Stimulated activated naive CD8-positive, alpha-beta T cell treated with anti-CD3 and anti-CD28 coated beads, Interleukin-15, amount 100 ng/mL, for 72 hours (primary cell): ENCODE measurements around the gene TMPRSS3.

Experiments used
- ATAC-seq: fragments of 150-1000 bp; cut with Tn5 transposase; 2 replicates; pipeline ENCODE4 v1.10.0; 2021; ENCODE audit warnings: mild to moderate bottlenecking, moderate library complexity
- DNase-seq, 2 donors: peaks; one replicate each; pipeline ENCODE4 v3.0.0; 2021 to 2022
- H3K27ac Mint-ChIP-seq, 2 donors: one replicate each; pipeline ENCODE4 v1.8.0; 2022; ENCODE audit warnings: mild to moderate bottlenecking in 2 of 2, mixed read lengths in 2 of 2, moderate library complexity in 2 of 2
- H3K27me3 Mint-ChIP-seq: one replicate; pipeline ENCODE4 v1.8.0; 2022; ENCODE audit warnings: mixed read lengths
- H3K4me1 Mint-ChIP-seq: one replicate; pipeline ENCODE4 v1.8.0; 2022; ENCODE audit warnings: mild to moderate bottlenecking, mixed read lengths
- H3K4me3 Mint-ChIP-seq, 2 donors: one replicate each; pipeline ENCODE4 v1.8.0; 2022; ENCODE audit warnings: mild to moderate bottlenecking in 2 of 2, mixed read lengths in 2 of 2, moderate library complexity in 1 of 2
- H3K9me3 Mint-ChIP-seq, 2 donors: one replicate each; pipeline ENCODE4 v1.8.0; 2022; ENCODE audit warnings: mixed read lengths in 2 of 2

The TMPRSS3 gene

DNA sequence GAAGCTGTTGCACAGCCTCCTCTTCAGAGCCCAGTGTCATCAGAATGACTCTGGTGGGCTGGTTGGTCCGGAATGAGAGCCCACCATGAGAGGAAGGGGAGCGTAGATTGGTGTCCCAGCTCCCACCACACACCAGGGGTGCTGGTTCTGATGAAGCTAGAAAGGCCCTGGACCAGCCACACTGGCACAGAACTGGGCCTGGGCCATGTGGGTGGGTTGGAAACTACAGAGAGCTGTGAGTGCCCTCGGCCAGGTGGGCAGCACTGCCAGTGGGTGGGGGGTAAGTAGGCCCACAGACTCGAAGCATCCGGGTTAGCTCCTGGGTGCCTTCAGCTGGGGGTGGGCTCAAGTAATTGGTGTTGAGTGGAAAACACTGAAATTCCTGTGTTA lies 17.9 kb downstream of the TMPRSS3 start:
- H3K9me3 Mint-ChIP-seq: peaks cover 14 to 16% of the 10 kb centered on the region in 2 donors

DNA sequence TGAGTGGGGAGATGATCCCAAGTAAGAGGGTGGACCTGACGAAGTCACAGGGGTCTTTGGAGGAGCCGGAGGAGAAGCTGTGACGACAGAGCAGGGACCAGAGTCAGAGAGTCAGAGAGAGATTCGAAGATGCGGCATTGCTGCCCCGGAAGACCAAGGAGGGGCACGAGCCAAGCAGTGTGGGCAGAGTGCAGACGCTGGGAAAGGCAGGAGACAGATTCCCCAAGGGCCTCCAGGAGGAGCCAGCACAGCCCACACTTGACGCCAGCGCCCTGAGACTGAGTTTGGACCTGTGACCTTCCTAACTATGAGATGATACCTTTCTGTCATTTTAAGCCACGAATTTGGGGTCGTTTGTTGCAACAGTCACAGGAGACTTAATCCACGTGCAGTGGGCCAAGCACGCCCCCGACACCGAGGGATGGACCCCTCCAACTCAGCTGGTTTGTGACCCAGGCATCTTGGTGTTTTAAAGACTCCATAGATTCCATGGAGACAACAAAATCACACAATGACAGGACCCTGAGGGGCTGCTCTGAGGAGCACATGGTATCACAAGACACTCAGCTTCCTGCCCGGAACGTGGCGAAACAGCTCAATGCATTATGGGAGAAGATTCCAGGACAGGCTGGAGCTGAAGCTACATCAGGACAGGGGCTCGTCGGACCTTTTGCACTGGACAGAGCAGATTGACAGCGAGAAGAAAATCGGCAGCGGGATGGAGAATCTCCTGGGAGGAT lies 18.5 kb downstream of the TMPRSS3 start:
- Mint-ChIP-seq H3K4me3 (no peak overlapping the region), H3K9me3 (peaks cover 10% of the 10 kb centered on the region in 2 donors), H3K27me3 (no peaks in the 10 kb centered on the region), H3K4me1 (peaks cover 52% of the 10 kb centered on the region), H3K27ac (peak overlapping the region in 1 of 2 donors; percentile 71)
- no peak for ATAC-seq
- no peak for DNase-seq

More for the DNA sequence above, 17.9 kb downstream of the TMPRSS3 start:
- no peak overlapping the region for H3K27ac Mint-ChIP-seq
- H3K27me3 Mint-ChIP-seq: no peaks in the 10 kb centered on the region
- H3K4me1 Mint-ChIP-seq: peaks cover 48% of the 10 kb centered on the region
- H3K4me3 Mint-ChIP-seq: no peak overlapping the region
- DNase-seq (no peak), ATAC-seq (no peak)

DNA sequence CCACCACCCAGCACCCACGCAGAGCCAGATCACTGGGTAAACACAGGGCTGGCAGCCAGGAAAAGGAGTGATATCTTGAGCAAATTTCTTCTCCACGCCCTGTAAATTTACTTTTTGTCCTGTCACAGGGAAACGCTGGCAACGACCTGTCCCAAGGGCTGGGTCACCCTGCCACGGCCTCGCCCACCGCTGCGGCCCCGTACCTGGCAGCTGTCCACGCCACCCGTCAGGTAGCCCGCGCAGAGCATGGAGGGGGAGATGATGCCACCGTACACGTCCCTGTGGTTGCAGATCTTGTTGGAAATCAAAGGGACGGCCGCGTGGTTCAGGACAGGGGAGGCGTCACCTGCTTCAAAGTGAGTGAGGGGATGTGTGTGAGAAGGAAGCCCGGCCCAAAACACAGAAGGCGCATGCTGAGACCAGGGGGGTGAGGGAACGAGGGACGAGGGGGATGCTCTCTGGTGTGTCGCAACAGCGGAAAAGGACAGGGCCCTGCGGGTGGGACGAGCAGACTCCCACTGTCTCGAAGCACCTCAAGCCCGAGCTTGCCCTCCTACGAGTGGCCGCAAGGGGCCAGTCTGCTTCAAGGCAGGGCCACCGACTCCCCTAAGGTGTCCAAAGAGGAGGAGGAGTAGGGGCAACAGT lies 19.4 kb downstream of the TMPRSS3 start:
- H3K27ac Mint-ChIP-seq: peak overlapping the region in 1 of 2 donors; percentile 71
- no peaks in the 10 kb centered on the region for H3K27me3 Mint-ChIP-seq
- ATAC-seq (no peak), DNase-seq (no peak)
- H3K9me3 Mint-ChIP-seq: peaks cover 1% of the 10 kb centered on the region in 2 donors
- H3K4me3 Mint-ChIP-seq: no peak overlapping the region
- H3K4me1 Mint-ChIP-seq: peaks cover 60% of the 10 kb centered on the region

DNA sequence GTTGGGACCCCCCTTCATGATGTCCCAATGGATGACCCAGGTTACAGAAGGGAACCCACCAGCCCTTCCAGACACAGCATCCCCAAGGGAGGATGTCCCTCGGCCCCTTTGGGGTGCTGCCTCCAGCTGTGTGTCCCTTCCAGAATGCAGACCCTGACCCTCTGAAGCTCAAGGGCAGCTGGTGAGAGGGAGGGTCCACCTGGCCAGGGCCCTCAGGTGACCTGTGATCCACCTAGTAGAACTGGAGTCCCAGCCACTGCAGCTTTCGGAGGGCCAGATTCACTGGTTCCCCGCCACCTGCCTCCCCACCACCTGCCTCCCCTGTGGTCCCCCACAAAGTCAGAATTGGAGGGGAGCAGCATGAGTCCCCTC lies 19.9 kb downstream of the TMPRSS3 start:
- Mint-ChIP-seq H3K4me3 (no peak overlapping the region), H3K27ac (peak overlapping the region in 1 of 2 donors; percentile 71), H3K9me3 (no peaks in the 10 kb centered on the region), H3K27me3 (no peaks in the 10 kb centered on the region), H3K4me1 (peaks cover 65% of the 10 kb centered on the region)
- ATAC-seq (no peak), DNase-seq (no peak)

DNA sequence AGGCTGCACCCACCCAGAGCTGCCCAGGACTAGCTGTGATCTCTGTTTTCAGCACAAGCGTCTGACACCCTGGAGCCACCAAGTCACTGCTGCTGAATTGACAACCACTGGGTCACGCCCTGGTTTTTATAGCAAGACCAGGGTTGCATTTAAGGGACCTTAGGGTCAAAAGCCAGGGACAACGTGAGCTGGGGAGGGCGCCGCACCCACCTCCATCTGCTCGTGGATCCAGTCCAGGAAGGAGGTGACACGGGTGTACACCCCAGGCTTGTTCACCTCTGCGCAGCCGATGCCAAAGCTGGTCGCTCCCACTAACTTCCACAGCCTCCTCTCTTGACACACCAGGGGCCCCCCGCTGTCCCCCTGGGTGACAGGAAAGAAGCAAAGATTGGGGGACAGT lies 20.3 kb downstream of the TMPRSS3 start:
- peak overlapping the region; percentile 80 to 91 for H3K27ac Mint-ChIP-seq
- peak overlapping the region; percentile 44 to 85 for H3K4me3 Mint-ChIP-seq
- ATAC-seq (no peak), DNase-seq (no peak)
- H3K4me1 Mint-ChIP-seq: peaks cover 70% of the 10 kb centered on the region
- H3K27me3 Mint-ChIP-seq: no peaks in the 10 kb centered on the region
- H3K9me3 Mint-ChIP-seq: no peaks in the 10 kb centered on the region

DNA sequence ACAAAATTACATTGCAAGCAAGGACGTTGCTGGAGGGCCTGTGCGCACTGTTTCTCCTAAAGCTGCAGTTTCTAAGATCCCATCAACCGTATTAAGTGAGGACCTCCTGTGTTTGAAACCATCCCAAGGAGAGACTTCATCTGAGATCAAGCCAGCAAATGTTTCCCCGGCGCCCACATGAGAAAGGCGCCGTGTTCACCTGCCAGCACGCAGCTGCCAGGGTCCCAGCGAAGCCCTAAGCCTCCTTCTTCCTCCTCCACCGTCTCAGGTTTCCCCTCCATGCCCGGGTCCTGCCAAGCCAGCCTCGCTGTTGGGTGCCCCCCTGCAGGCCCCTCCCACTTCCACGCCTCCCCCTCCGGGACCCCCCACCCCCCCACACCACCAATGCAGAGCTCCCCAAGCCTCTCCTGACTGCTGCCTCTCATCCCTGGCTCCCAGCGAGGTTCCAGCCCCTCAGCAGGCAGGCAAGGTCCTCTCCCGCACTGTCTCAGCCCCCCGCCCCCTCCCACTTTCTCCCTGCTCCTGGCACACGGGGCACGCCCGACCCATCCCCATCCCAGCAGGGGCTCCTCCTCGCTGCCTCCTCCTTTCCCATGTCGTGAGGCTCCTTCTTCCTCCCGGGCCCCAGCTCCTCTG lies 20.9 kb downstream of the TMPRSS3 start:
- peak overlapping the region; percentile 44 to 85 for H3K4me3 Mint-ChIP-seq
- no peak for ATAC-seq
- peaks cover 74% of the 10 kb centered on the region for H3K4me1 Mint-ChIP-seq
- no peaks in the 10 kb centered on the region for H3K9me3 Mint-ChIP-seq
- H3K27me3 Mint-ChIP-seq: no peaks in the 10 kb centered on the region
- H3K27ac Mint-ChIP-seq: peak overlapping the region; percentile 80 to 91
- DNase-seq: no peak

DNA sequence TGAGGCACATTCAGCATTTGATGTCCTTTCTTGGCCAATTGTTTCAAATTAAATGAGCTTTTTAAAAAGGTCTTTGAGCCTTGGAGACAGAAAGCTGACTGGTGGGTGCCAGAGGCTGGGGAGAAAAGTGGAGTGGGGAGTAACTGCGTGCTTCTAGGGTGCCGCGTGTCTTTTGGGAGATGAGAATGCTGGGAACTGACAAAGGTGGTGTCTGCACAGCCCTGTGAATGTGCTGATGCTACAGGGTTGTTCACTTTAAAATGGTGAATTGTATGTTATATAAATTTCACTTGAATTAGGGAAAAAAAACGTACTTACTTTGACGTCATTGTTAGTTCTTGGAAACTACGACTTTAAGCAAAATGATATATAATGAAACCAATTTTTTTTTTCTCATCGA lies 21.4 kb downstream of the TMPRSS3 start:
- ATAC-seq (no peak), DNase-seq (no peak)
- no peaks in the 10 kb centered on the region for H3K27me3 Mint-ChIP-seq
- H3K9me3 Mint-ChIP-seq: no peaks in the 10 kb centered on the region
- no peak overlapping the region for H3K27ac Mint-ChIP-seq
- H3K4me1 Mint-ChIP-seq: peaks cover 78% of the 10 kb centered on the region
- peak overlapping the region in 1 of 2 donors; percentile 57 for H3K4me3 Mint-ChIP-seq

DNA sequence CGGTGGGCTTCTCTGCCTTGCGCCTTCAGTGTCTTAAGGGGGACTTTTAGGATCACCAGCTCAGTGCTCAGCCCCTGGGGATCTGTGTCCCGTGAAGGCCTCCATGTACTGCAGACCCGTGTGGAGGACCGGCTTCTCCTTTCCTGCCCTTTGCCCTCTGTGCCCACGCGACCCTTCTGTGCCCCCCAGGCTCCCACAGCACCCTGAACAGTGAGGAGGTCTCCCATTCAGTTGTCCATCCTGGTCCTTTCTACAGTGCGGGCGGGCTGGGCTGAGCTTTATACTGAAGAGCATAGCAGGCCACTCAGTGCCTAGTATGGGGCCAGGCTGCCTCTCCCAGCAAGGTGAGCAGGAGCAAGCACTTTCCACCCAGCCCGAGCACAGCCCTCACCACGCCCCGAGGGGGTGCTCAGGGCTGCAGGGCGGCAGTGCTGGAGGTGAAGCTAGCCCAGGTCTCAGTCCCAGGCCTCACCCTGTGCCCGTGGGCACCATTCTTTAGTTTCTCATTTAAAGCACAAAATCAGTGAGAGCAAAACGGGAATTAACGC lies 21.9 kb downstream of the TMPRSS3 start:
- ATAC-seq (peak; percentile 3), DNase-seq (no peak)
- peaks cover 83% of the 10 kb centered on the region for H3K4me1 Mint-ChIP-seq
- no peaks in the 10 kb centered on the region for H3K27me3 Mint-ChIP-seq
- H3K4me3 Mint-ChIP-seq: peak overlapping the region in 1 of 2 donors; percentile 57
- H3K27ac Mint-ChIP-seq: peak overlapping the region in 1 of 2 donors; percentile 65
- no peaks in the 10 kb centered on the region for H3K9me3 Mint-ChIP-seq

DNA sequence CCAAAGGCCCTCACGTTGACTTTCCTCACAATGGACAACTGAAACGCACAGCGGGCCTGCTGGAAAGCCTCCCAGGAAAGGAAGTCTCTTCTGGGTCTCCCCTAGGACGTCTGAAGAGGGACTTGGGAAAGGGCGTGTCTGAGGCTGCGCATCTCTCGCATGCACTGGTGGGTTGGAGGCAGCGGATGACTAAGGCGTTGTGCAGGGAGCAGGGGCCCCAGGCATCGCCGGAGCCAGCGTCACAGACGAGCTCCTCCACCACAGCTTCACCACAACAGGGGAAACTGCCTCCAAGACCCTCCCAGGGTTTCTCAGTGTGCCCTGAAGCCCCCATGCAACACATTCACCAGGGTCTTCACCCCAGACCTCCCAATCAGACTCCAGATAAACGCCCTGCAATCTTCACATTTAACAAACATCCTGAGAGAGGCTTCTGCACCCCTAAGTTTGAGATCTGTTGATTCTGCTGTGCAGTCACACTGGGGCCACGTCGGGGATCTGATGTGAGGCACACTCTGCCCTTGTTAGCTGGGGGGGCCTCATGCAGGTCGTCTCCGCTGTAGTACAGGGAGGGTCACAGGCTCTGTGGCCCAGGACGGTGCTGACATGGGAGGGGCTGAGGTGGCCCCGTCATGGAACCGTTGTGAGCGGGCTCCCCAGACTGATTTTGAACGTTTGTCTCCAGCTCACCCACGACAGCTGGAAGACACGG lies 22.5 kb downstream of the TMPRSS3 start:
- peak overlapping the region; percentile 65 to 77 for H3K27ac Mint-ChIP-seq
- no peaks in the 10 kb centered on the region for H3K9me3 Mint-ChIP-seq
- no peaks in the 10 kb centered on the region for H3K27me3 Mint-ChIP-seq
- peak overlapping the region; percentile 22 to 57 for H3K4me3 Mint-ChIP-seq
- peaks cover 85% of the 10 kb centered on the region for H3K4me1 Mint-ChIP-seq
- ATAC-seq (peak; percentile 74), DNase-seq (peak; percentile 29 to 34)

DNA sequence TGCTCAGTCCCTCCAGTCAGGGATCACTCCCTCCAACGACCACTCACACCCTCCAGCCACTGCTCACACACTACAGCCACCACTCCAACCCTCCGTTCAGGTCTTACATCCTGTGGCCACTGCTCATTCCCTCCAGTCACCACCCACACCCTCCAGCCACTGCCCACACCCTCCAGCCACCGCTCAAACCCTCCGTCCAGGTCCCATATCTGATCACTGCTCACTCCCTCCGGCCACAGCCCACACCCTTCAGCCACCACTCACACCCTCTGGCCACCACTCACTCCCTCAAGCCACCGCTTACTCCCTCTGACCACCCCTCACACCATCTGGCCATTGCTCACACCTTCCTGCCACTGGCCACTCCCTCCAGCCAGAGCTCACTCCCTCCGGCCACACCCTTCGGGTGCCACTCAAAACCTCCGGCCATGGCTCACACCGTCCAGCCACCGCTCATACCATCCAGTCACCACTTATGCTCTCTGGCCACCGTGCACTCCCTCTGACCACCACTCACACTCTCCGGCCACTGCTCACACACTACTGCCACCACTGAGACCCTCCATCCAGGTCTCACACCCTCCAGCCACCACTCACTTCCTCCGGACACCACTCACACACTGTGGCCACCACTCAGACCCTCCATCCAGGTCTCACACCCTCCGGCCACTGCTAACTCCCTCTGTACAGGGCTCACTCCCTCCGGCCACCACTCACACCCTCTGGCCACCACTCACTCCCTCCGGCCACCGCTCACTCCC lies 24.8 kb downstream of the TMPRSS3 start:
- peak overlapping the region in 1 of 2 donors; percentile 11 for H3K4me3 Mint-ChIP-seq

DNA sequence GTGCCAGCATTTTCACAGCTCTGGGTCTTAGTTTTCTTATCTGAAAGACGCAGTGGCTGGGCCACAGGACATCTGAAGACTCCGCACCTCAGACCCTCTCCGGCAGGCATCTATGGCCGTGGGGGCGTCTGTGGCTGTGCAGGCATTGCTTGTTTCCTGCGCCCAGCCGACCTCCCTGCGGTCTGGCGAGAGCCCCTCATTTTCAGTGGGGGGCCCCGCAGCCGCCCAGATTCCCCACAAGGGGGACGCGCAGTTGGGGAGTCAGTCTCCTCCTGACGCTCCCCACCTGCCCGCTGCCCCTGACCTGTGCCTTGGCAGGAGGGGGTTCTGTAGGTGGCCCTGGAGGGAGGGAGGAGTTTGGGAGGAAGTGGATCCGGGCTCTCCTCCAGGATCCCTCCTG lies 26.0 kb downstream of the TMPRSS3 start:
- Mint-ChIP-seq H3K27ac (peak overlapping the region in 1 of 2 donors; percentile 65), H3K27me3 (no peaks in the 10 kb centered on the region), H3K9me3 (no peaks in the 10 kb centered on the region), H3K4me1 (peaks cover 73% of the 10 kb centered on the region), H3K4me3 (no peak overlapping the region)
- ATAC-seq (no peak), DNase-seq (no peak)

More for the DNA sequence above, 24.8 kb downstream of the TMPRSS3 start:
- no peaks in the 10 kb centered on the region for H3K27me3 Mint-ChIP-seq
- H3K9me3 Mint-ChIP-seq: no peaks in the 10 kb centered on the region
- DNase-seq (no peak), ATAC-seq (no peak)
- peaks cover 81% of the 10 kb centered on the region for H3K4me1 Mint-ChIP-seq
- peak overlapping the region; percentile 42 to 48 for H3K27ac Mint-ChIP-seq

DNA sequence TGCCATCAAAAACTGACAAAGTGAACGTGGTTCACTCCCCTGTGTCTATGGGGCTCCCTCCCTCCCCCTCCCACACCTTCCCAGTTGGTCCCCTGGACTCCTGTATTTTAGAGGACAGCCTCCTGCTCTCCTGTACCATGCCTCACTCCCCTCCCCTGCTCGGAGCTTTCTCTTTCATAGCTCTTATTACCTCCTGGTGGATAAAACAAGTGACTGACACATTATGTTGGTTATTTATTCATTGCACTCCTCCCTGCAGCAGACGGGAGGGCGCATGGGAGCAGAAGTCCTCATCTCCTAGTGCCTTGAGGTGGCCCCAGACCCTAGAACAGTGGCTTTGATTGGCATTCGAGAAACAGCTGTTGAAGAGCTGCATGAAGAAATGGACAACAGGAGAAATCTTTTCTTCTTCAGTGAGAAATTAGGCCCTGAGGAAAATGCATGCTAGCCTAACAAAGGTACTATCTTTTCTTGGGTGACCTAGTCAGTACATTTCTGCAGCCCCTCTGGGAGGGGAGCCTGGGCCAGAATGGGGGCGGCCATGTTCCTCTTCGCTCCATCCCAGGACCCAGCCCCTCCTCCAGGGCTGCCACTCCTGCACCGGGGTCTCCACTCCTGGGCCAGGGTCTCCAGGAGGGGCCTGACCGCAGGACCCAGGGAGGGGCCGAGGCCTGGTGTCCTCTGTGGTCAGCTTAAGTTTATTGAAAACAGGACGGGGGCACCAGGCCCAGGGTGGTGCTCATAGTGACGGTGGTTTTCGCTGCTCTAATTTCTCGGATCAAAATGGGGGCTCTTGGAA lies 28.3 kb downstream of the TMPRSS3 start:
- H3K4me1 Mint-ChIP-seq: peaks cover 70% of the 10 kb centered on the region
- ATAC-seq (no peak), DNase-seq (no peak)
- no peak overlapping the region for H3K4me3 Mint-ChIP-seq
- H3K27ac Mint-ChIP-seq: peak overlapping the region; percentile 75 to 93
- no peaks in the 10 kb centered on the region for H3K27me3 Mint-ChIP-seq
- H3K9me3 Mint-ChIP-seq: no peaks in the 10 kb centered on the region

DNA sequence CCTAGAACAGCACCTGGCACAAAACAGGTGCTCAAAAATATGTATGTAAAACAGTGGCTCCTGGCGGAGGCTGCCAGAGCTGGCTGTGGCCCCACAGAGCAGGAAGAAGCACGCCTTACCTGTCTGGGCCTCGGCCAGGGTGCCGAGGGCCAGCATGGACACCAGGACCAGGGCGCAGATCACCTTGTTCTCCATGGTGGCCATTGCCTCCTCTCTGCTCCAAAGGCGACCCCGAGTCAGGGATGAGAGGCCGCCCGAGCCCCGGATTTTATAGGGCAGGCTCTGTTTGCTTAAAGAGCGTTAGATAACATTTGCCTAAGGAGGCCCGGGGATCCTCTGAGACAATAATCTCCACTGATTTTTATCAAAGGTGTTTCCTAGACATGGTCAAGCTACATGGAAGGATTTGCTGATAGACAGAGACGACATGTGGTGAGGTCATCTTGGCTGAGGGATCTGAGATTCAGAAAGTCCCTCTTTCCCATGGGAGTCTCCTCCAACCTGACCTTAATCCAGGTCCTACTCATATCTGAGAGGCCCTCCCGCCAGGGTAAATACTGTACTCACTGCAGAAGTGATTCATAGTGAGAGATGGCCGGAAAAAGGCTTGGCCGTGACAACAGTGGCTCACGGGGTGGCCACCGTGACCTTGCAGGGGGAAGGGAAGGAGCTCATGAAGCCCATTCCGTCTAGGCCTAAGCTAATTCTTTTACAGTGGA lies 29.4 kb downstream of the TMPRSS3 start, which contains the start of gene TFF1:
TFF1 (minus strand) TSS at position 244 of the 719 bp plus-strand sequence; CDS start at position 204, 40 bp downstream.
- Mint-ChIP-seq H3K27ac (peak within 1 kb of the TSS; percentile 53 to 72), H3K27me3 (peaks cover 10% of the 10 kb centered on the region), H3K4me1 (peaks cover 70% of the 10 kb centered on the region), H3K9me3 (no peaks in the 10 kb centered on the region), H3K4me3 (no peak within 1 kb of the TSS)
- ATAC-seq (no peak), DNase-seq (no peak)
